IPS-15b (cell line): ENCODE measurements around the gene UROS.

Experiments used
- H3K27me3 ChIP-seq: one replicate; pipeline ENCODE4 v1.6.1; 2013; ENCODE audit warnings: low read length; ENCODE audit not compliant: control insufficient read depth, insufficient read depth
- H3K36me3 ChIP-seq: one replicate; pipeline ENCODE4 v1.6.1; 2013; ENCODE audit warnings: low read length; ENCODE audit not compliant: control insufficient read depth, insufficient read depth
- H3K4me1 ChIP-seq: one replicate; pipeline ENCODE4 v1.6.1; 2013; ENCODE audit warnings: mild to moderate bottlenecking, low read length; ENCODE audit not compliant: control insufficient read depth, insufficient read depth
- H3K4me3 ChIP-seq: one replicate; pipeline ENCODE4 v1.5.1; 2013; ENCODE audit warnings: low read depth, low read length
- H3K9ac ChIP-seq: one replicate; pipeline ENCODE4 v1.6.1; 2013; ENCODE audit warnings: low read depth, mild to moderate bottlenecking, low read length
- H3K9me3 ChIP-seq: one replicate; pipeline ENCODE4 v1.6.1; 2013; ENCODE audit warnings: mild to moderate bottlenecking, low read length; ENCODE audit not compliant: control insufficient read depth, insufficient read depth

UROS gene

GRCh38 chr10:125782054-125782453, 41.0 kb downstream of the UROS start:
- no peaks in the 10 kb centered on the region for H3K27me3 ChIP-seq
- no peak overlapping the region for H3K4me3 ChIP-seq
- H3K9ac ChIP-seq: no peak overlapping the region
- H3K36me3 ChIP-seq: no peaks in the 10 kb centered on the region
- no peaks in the 10 kb centered on the region for H3K9me3 ChIP-seq
- no peaks in the 10 kb centered on the region for H3K4me1 ChIP-seq

GRCh38 chr10:125781374-125781773, 41.7 kb downstream of the UROS start:
- Histone ChIP-seq H3K36me3 (no peaks in the 10 kb centered on the region), H3K9ac (no peak overlapping the region)

GRCh38 chr10:125779403-125780327, 43.4 kb downstream of the UROS start:
- no peaks in the 10 kb centered on the region for H3K36me3 ChIP-seq
- no peak overlapping the region for H3K4me3 ChIP-seq
- no peak overlapping the region for H3K9ac ChIP-seq
- H3K9me3 ChIP-seq: no peaks in the 10 kb centered on the region
- H3K27me3 ChIP-seq: no peaks in the 10 kb centered on the region
- H3K4me1 ChIP-seq: no peaks in the 10 kb centered on the region

More at GRCh38 chr10:125781374-125781773, 41.7 kb downstream of the UROS start:
- H3K4me1 ChIP-seq: no peaks in the 10 kb centered on the region
- H3K27me3 ChIP-seq: no peaks in the 10 kb centered on the region
- H3K9me3 ChIP-seq: no peaks in the 10 kb centered on the region
- no peak overlapping the region for H3K4me3 ChIP-seq

DNA sequence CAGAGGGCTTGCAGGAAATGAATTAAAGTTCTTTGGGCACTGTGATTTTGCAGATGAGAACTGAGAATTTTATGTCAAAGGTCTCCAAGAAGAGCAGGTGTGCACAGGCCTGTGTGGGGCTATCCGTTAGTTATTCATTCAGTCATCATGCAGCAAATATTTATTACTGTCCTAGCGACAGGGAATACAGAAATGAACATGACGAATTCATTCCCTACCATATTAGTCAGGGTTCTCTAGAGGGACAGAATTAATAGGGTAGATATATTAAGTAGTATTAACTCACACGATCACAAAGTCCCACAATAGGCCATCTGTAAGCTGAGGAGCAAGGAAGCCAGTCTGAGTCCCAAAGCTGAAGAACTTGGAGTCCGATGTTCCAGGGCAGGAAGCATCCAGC, 44.5 kb downstream of the UROS start:
- H3K9ac ChIP-seq: no peak overlapping the region
- no peaks in the 10 kb centered on the region for H3K27me3 ChIP-seq
- H3K36me3 ChIP-seq: no peaks in the 10 kb centered on the region
- H3K9me3 ChIP-seq: no peaks in the 10 kb centered on the region
- no peaks in the 10 kb centered on the region for H3K4me1 ChIP-seq
- no peak overlapping the region for H3K4me3 ChIP-seq

DNA sequence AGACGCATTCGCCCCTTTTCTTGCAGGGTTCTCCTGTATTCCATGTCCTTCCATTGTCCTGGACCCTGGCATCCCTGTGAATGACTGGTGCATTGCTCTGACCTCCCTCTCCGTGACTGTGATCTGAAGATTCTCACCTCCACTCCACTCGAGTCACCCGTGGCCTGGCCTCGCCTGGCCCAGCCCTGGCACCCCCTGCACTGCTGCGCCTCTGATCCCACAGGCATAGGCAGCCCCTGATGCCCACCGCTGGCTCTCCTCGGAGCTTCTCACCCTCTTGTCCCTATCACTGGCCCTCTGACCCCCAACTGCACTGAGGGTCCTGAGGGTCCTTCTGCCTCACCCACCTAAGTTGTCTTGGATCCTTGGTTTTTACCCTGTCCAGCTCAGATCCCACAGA, 45.3 kb downstream of the UROS start:
- Histone ChIP-seq H3K27me3 (no peaks in the 10 kb centered on the region), H3K4me1 (no peaks in the 10 kb centered on the region), H3K9ac (no peak overlapping the region), H3K4me3 (no peak overlapping the region), H3K36me3 (no peaks in the 10 kb centered on the region), H3K9me3 (no peaks in the 10 kb centered on the region)

DNA sequence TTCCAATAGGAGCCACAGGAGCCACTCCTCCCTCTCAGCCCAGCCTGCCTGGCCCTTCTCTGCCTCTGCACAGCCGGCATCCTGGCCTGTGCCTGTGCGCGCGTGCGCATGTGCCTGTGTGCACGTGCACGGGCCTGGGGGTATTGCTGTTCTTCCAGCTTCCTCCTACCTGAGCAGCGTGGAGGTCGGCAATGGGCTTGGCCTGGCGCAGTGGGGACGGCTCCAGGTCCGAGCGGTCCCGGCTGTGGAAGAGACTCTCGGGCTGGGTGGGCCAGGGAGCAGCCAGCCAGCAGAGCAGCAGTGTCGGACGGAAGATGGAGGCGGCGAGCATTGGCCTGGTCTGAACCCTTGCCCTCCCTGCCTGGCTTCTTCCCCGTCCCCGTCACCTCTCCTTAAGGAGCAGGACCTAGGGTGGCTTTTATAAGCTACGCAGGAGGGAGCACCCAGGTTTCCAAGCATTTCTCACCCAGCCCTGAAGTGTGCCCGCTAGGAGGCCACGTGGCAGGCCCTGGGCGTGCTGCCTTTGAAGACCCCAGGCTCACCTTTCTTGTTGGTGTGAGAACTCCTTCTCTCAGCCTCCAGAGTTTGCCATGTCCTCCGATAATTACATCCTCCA, 47.5 kb downstream of the UROS start, which contains the start of gene MMP21:
MMP21 (minus strand) TSS at position 331 of the 616 bp plus-strand sequence; CDS start at position 331, 0 bp downstream.
- Histone ChIP-seq H3K9me3 (no peaks in the 10 kb centered on the region), H3K4me3 (no peak within 1 kb of the TSS), H3K4me1 (no peaks in the 10 kb centered on the region), H3K27me3 (no peaks in the 10 kb centered on the region), H3K36me3 (no peaks in the 10 kb centered on the region), H3K9ac (no peak within 1 kb of the TSS)

GRCh38 chr10:125774581-125775191, 48.4 kb downstream of the UROS start:
- H3K36me3 ChIP-seq: no peaks in the 10 kb centered on the region
- H3K27me3 ChIP-seq: no peaks in the 10 kb centered on the region
- no peak overlapping the region for H3K9ac ChIP-seq
- H3K4me1 ChIP-seq: no peaks in the 10 kb centered on the region
- H3K9me3 ChIP-seq: no peaks in the 10 kb centered on the region
- H3K4me3 ChIP-seq: no peak overlapping the region

DNA sequence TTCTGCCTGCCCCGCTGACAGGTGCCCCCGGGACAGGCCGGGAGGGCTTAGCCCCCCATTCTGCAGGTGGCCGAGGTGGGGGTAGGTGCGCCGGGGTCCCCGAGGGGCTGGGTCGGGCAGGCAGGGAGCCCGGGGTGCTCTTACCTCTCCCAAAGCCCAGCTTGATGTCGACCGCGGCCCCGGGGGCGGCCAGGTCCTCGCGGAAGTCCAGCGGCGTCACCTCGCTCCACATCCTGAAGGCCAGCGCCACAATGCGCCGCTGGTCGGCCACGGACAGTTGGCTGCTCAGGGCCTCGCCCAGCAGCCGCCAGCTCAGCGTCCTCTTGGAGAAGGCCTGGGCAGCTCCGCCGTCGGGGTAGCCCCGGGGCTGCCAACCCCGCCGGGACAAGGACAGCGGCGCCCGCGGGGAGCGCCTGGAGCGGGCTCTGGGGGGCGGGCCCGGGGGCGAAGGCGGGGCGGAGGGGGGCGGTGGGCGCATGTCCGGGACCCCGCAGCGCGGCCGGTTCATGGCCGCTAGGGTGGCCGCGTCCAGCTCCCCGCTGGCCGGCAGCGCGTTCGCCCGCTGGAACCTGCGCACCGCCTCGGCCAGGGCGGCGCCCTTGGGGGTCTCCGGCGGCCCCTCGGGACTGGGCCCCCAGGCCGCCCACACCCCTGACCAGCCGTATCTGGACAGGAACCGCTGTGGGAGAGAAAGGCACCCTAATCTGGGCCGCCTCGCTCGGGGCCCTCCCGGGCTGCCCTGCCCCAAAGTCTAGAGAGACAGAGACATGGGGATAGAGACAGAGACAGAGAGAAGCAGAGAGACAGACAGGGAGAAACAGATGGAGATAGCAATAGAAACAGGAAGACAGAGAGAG, 49.1 kb downstream of the UROS start:
- Histone ChIP-seq H3K4me1 (no peaks in the 10 kb centered on the region), H3K9me3 (no peaks in the 10 kb centered on the region), H3K27me3 (no peaks in the 10 kb centered on the region), H3K4me3 (no peak overlapping the region), H3K36me3 (no peaks in the 10 kb centered on the region), H3K9ac (no peak overlapping the region)

DNA sequence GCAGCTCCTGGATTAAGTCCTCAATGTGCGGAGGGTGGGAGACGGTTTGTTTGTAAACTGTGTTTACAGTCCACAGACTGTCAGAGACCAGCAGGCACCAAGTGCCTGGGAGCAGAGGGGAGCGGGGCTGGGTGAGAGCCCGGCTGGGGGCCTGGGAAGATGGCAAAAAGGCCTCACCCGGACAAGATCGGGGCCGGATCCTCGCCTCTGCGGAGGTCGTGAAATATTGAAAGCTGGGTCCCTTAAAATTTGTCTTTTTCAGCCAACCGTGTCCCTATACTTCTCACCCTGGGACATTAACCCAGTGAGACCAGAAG, 50.2 kb downstream of the UROS start:
- H3K9me3 ChIP-seq: no peaks in the 10 kb centered on the region
- no peaks in the 10 kb centered on the region for H3K27me3 ChIP-seq
- H3K4me3 ChIP-seq: no peak overlapping the region
- H3K9ac ChIP-seq: no peak overlapping the region
- H3K4me1 ChIP-seq: no peaks in the 10 kb centered on the region
- H3K36me3 ChIP-seq: no peaks in the 10 kb centered on the region

DNA sequence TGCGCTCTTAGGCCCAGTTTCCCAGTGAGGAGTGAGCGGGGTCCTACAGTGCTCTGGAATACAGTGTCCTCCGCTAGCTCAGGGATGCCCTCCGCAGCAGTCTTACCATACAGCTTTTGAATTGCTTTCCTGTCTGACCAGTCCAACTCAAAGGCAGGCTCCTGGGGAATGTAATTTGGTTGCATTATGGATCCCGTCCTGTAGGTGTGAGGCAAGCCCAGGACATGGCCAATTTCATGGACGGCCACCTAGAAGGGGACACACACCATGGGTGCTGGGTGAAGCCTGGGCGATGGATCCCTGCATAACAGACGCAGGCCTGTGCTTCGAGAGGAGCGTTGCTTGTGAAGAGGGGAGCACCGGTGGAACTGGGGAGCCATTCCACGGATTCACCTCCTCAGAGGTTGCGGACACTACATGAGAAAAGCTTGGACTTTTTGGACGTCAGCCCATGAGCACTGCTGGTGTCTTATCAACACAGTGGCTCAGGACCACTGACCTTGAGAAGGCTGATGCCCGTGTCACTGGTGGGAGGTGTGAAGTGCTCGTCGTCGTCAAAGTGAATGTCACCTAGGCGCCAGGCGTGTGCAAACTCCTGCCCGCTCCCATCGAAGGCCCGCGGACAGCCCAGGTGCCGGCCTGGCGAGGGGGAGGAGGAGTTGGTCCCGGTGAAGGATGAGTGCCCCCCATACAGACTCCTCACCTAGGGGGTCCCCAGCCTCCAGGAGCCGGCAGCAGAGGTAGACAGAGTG, 50.8 kb downstream of the UROS start:
- no peaks in the 10 kb centered on the region for H3K4me1 ChIP-seq
- no peak overlapping the region for H3K9ac ChIP-seq
- H3K36me3 ChIP-seq: no peaks in the 10 kb centered on the region
- no peaks in the 10 kb centered on the region for H3K27me3 ChIP-seq
- H3K9me3 ChIP-seq: no peaks in the 10 kb centered on the region
- H3K4me3 ChIP-seq: no peak overlapping the region

DNA sequence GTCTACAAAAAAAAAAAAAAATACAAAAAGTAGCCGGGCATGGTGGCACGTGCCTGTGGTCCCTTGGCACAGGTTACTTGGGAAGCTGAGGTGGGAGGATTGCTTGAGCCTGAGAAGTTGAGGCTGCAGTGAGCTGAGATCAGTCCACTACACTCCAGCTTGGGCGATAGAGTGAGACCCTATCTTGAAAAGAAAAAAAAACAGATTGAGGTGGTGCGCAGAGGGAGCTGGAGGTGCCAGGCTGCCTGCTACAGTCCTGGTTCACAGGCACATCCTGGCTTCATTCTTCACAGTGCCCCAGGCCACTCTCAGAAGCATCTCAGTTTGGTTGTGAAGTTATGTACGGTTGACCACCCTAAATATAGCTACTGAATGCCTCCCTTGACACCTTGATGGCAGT, 52.2 kb downstream of the UROS start:
- H3K36me3 ChIP-seq: no peaks in the 10 kb centered on the region
- no peak overlapping the region for H3K9ac ChIP-seq
- H3K9me3 ChIP-seq: no peaks in the 10 kb centered on the region
- H3K27me3 ChIP-seq: no peaks in the 10 kb centered on the region
- H3K4me1 ChIP-seq: no peaks in the 10 kb centered on the region
- H3K4me3 ChIP-seq: no peak overlapping the region
